SK-N-SH (cell line): ENCODE measurements around the gene SLC25A10. TPM values are rescaled to one million over a fixed set of nuclear protein-coding genes. Genes with fewer than 3 reads are reported as not detected.

Experiments
- CTCF ChIA-PET: fragments of 300-600, 350-600 bp; formaldehyde crosslinking; extraction: SDS; loops from one replicate; lab custom pipeline; 2021; lab: Yijun Ruan, JAX
- POLR2A ChIA-PET: fragments of 350-600 bp; sonication (Branson Sonifier 250); formaldehyde crosslinking; extraction: SDS; loops from one replicate; lab custom pipeline; 2020; ENCODE audit warnings: antibody characterized with exemption, inconsistent platforms; lab: Yijun Ruan, JAX
- DNase-seq: peaks from one replicate; pipeline ENCODE4 v3.0.0; 2012
- H2AFZ ChIP-seq: fragments of 200-600 bp; sonication (generic); 2 replicates; pipeline ENCODE4 v1.8.1; 2016; ENCODE audit warnings: antibody characterized with exemption, mild to moderate bottlenecking, low read depth
- H3F3A ChIP-seq: fragments of 200-600 bp; sonication (generic); replicated peaks from 2 replicates; pipeline ENCODE3; 2016; ENCODE audit warnings: antibody characterized with exemption, mild to moderate bottlenecking; ENCODE audit not compliant: insufficient read depth
- H3K27ac ChIP-seq, 2 experiments: fragments of 200-500 bp in 1 of 2; fragments of 200-600 bp in 1 of 2; sonication (Bioruptor generic) in 1 of 2; sonication (generic), shearing (Covaris generic) in 1 of 2; 2 replicates each; pipeline versions ENCODE4 v1.5.1 to v1.6.1; 2014 to 2016; ENCODE audit warnings: low read depth in 2 of 2, inconsistent platforms in 1 of 2, low read length in 1 of 2, mild to moderate bottlenecking in 1 of 2, mixed read lengths in 1 of 2
- H3K27me3 ChIP-seq: fragments of 200-600 bp; sonication (generic), shearing (Covaris generic); 2 replicates; pipeline ENCODE4 v1.6.1; 2016; ENCODE audit warnings: mixed run types; ENCODE audit not compliant: insufficient read depth
- H3K36me3 ChIP-seq, 2 experiments: fragments of 200-500 bp in 1 of 2; fragments of 200-600 bp in 1 of 2; sonication (Bioruptor generic) in 1 of 2; sonication (generic) in 1 of 2; replicated peaks in 1 of 2; 2 replicates each; pipeline versions ENCODE3 to v1.5.1; 2014 to 2016; ENCODE audit warnings: low read length in 1 of 2, mild to moderate bottlenecking in 1 of 2; ENCODE audit not compliant: insufficient read depth in 2 of 2, control insufficient read depth in 1 of 2
- H3K4me1 ChIP-seq, 2 experiments: fragments of 200-500 bp in 1 of 2; fragments of 200-600 bp in 1 of 2; sonication (Bioruptor generic) in 1 of 2; sonication (generic), shearing (Covaris generic) in 1 of 2; 2 replicates each; pipeline versions ENCODE4 v1.5.1 to v1.6.1; 2014 to 2016; ENCODE audit warnings: low read depth in 1 of 2, low read length in 1 of 2, mixed run types in 1 of 2; ENCODE audit not compliant: insufficient read depth in 2 of 2, control insufficient read depth in 1 of 2
- H3K4me2 ChIP-seq: fragments of 200-600 bp; sonication (generic), shearing (Covaris generic); 2 replicates; pipeline ENCODE4 v1.6.1; 2017; ENCODE audit warnings: mixed run types
- H3K4me3 ChIP-seq, 2 experiments: fragments of 200-500 bp in 1 of 2; fragments of 200-600 bp in 1 of 2; sonication (Bioruptor generic) in 1 of 2; sonication (generic), shearing (Covaris generic) in 1 of 2; 2 replicates each; pipeline versions ENCODE4 v1.5.1 to v1.8.1; 2014 to 2016; ENCODE audit warnings: low read depth in 2 of 2, inconsistent platforms in 1 of 2, low read length in 1 of 2, mild to moderate bottlenecking in 1 of 2, mixed read lengths in 1 of 2, moderate library complexity in 1 of 2
- H3K79me2 ChIP-seq: fragments of 200-600 bp; sonication (generic); 2 replicates; pipeline ENCODE4 v1.8.1; 2017; ENCODE audit warnings: mild to moderate bottlenecking; ENCODE audit not compliant: insufficient read depth
- H3K9ac ChIP-seq: fragments of 200-600 bp; sonication (generic); 2 replicates; pipeline ENCODE4 v1.6.1; 2017; ENCODE audit warnings: mixed run types
- H3K9me2 ChIP-seq: fragments of 200-600 bp; sonication (generic); 2 replicates; pipeline ENCODE4 v1.6.1; 2017; ENCODE audit warnings: mixed run types
- H3K9me3 ChIP-seq: fragments of 200-600 bp; sonication (generic); 2 replicates; pipeline ENCODE4 v1.6.1; 2017; ENCODE audit warnings: mixed run types, mild to moderate bottlenecking, moderate library complexity
- H4K20me1 ChIP-seq: fragments of 200-600 bp; sonication (generic); 2 replicates; pipeline ENCODE4 v1.6.1; 2017; ENCODE audit warnings: mild to moderate bottlenecking, mixed run types; ENCODE audit not compliant: insufficient read depth
- ELF1 ChIP-seq: IDR thresholded peaks from 2 replicates; pipeline ENCODE4 v1.4.0; 2012
- FOXJ3 ChIP-seq: sonication (generic); formaldehyde crosslinking; IDR thresholded peaks from 2 replicates; pipeline ENCODE4 v1.5.1; 2020; ENCODE audit warnings: mild to moderate bottlenecking, missing genetic modification reagents
- GATA2 ChIP-seq: sonication (generic); formaldehyde crosslinking; IDR thresholded peaks from 2 replicates; pipeline ENCODE4 v1.5.0; 2020; ENCODE audit warnings: mild to moderate bottlenecking, missing genetic modification reagents
- MEF2A ChIP-seq: IDR thresholded peaks from 2 replicates; pipeline ENCODE4 v1.4.0; 2012; ENCODE audit warnings: low read depth, borderline replicate concordance
- NRF1 ChIP-seq: IDR thresholded peaks from 2 replicates; pipeline ENCODE4 v1.6.1; 2012; ENCODE audit warnings: low read depth, mild to moderate bottlenecking, low read length
- WGBS: methylation state at CpG from one replicate; pipeline ENCODE4 v1.1.6; 2017; ENCODE audit warnings: low lambda C conversion rate; 5-methylcytosine and 5-hydroxymethylcytosine counted together
- polyA plus RNA-seq, 3 experiments: library from polyadenylated mRNA; depleted of rRNA; stranded (reverse); fragments of >200 nt; gene quantifications; 2 replicates each; pipeline ENCODE4 v1.2.3, GENCODE V29; 2012
- TF ChIP-seq, protein P1 (sequence below): IDR thresholded peaks from 2 replicates; pipeline ENCODE4 v1.6.1; 2012; ENCODE audit warnings: mild to moderate bottlenecking, low read depth, low read length, moderate library complexity

Gene SLC25A10
- polyA plus RNA-seq, 1 of the 3 experiments (the other 2 are of a cell fraction), result 34.7 TPM

DNA sequence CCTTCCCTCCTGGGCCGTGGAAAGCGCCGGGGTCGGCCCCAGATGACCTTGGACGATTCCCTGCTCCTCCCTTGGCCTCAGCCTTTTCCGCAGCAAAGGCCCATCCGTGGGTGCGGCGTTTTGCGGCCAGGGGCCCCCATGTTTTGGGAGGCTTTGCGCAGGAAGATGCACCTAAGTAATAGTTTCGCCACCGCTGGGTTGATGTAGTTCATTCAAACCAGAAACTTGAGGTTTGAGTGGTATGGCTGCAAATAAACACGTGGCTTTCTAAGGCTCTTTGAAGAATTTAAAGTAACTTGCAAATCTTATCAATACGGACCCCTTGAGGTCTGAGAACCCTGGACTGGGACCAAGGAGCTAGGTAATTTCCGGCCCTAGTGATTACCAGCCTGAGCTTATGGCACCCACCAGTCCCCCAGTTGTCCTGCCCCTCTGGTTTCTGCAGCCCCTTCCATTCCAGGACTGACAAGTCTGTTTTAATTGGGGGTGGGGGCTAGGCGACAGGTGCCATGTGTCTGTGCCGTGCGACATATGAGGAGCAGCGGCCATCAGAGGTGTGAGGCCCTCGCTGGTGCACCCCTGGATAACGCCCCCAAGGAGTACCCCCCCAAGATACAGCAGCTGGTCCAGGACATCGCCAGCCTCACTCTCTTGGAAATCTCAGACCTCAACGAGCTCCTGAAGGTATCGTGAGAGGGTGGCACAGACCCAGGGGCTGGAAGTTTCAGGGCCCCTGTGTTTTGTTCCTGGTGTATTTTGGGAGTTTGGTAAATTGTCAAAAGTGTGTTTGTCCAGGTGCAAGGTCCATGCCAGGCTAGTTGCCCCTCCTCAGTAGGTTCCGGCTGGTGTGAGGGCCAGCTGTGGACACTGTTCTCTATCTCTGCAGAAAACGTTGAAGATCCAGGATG, 8.1 kb upstream of the SLC25A10 start:
- Histone ChIP-seq H3K4me3 (peak overlapping the region; percentile 86 to 95), H3K27ac (peak overlapping the region; percentile 72 to 84), H3F3A (peaks cover 52% of the 10 kb centered on the region), H3K9ac (peak overlapping the region; percentile 98), H3K27me3 (no peaks in the 10 kb centered on the region), H3K9me2 (no peaks in the 10 kb centered on the region), H3K9me3 (no peaks in the 10 kb centered on the region), H3K36me3 (peaks cover 53 to 56% of the 10 kb centered on the region in 2 experiments), H4K20me1 (peaks cover 23% of the 10 kb centered on the region), H2AFZ (0 out of 2 replicates have a peak overlapping the region, but pooled peaks have one; percentile 29), H3K79me2 (peaks cover 70% of the 10 kb centered on the region), H3K4me1 (peaks cover 14 to 29% of the 10 kb centered on the region in 2 experiments; a peak in 3 of 4 replicates), H3K4me2 (peak overlapping the region; percentile 97)
- 24% methylated on average over 18 of the region's 27 CpGs for WGBS
- DNase-seq, result no peak
- ChIA-PET CTCF (interaction anchor here (0.7 to 2.6 kb wide), 9 partner anchors 11 to 165 kb away, joined by 3 to 17 read pairs (median 4); partner anchors contain the start of genes ARL16, CCDC137, HGS and OXLD1), POLR2A (interaction anchor here (0.6 to 4.1 kb wide), 16 partner anchors 7 to 188 kb away, joined by 3 to 33 read pairs (median 4); partner anchors contain the start of genes ARL16, CCDC137, HGS and OXLD1)
- TF ChIP-seq GATA2 (CRISPR knock-in tag), result no peak
- TF ChIP-seq FOXJ3 (CRISPR knock-in tag), result 0 out of 2 replicates have a peak, but pooled peaks have one; percentile 29

DNA sequence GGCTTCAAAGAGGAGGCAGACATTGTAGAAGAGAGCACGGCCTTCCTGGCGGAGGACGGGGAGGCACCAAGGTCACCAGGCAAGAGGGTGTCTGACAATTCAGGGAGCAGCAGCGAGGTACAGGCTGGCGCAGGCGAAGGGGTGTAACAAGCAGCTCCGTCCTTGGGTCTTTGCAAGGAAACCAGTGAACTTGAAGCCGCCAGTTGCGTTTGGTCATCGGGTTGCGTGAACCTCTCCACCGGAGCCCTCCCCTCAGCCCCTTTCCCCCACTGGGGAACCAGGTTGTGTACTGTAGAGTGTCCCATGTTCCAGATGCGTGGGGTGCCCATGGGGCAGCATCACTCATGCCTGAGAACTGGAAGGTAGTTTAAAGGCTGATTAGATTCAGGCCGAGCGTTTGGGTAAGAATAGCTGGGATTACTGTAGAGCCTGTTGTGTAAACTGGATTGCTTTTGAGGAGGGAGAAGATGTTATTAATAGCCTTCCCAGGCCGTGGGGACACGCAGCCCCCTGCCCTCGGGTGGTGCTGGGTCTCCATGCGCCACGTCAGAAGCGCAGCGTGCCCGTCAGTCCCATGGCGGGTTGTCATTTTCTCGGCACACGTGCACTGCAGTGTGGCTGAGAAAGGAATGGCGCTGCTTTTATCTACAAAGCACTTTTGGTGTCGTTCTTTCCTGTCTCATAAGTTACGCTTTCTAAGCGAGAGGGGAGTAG, 6.4 kb upstream of the SLC25A10 start:
- Histone ChIP-seq H3K4me3 (no peak overlapping the region), H3K9ac (no peak overlapping the region), H3K9me2 (no peaks in the 10 kb centered on the region), H3K79me2 (peaks cover 56% of the 10 kb centered on the region), H2AFZ (no peak overlapping the region), H3K9me3 (no peaks in the 10 kb centered on the region), H3K4me2 (no peak overlapping the region), H3F3A (peaks cover 65% of the 10 kb centered on the region), H4K20me1 (peaks cover 17% of the 10 kb centered on the region), H3K4me1 (peaks cover 15 to 31% of the 10 kb centered on the region in 2 experiments; a peak in 3 of 4 replicates), H3K27ac (no peak overlapping the region), H3K27me3 (no peaks in the 10 kb centered on the region)
- no peak for DNase-seq
- CTCF ChIA-PET, result interaction anchor here (0.9 to 1.4 kb wide), 3 partner anchors 22 to 325 kb away, joined by 3 to 5 read pairs (median 4); partner anchors contain the start of genes ARL16 and HGS
- WGBS, result 95% methylated on average over 30 of the region's 30 CpGs
- TF ChIP-seq ELF1, result no peak
- TF ChIP-seq, protein P1, sequence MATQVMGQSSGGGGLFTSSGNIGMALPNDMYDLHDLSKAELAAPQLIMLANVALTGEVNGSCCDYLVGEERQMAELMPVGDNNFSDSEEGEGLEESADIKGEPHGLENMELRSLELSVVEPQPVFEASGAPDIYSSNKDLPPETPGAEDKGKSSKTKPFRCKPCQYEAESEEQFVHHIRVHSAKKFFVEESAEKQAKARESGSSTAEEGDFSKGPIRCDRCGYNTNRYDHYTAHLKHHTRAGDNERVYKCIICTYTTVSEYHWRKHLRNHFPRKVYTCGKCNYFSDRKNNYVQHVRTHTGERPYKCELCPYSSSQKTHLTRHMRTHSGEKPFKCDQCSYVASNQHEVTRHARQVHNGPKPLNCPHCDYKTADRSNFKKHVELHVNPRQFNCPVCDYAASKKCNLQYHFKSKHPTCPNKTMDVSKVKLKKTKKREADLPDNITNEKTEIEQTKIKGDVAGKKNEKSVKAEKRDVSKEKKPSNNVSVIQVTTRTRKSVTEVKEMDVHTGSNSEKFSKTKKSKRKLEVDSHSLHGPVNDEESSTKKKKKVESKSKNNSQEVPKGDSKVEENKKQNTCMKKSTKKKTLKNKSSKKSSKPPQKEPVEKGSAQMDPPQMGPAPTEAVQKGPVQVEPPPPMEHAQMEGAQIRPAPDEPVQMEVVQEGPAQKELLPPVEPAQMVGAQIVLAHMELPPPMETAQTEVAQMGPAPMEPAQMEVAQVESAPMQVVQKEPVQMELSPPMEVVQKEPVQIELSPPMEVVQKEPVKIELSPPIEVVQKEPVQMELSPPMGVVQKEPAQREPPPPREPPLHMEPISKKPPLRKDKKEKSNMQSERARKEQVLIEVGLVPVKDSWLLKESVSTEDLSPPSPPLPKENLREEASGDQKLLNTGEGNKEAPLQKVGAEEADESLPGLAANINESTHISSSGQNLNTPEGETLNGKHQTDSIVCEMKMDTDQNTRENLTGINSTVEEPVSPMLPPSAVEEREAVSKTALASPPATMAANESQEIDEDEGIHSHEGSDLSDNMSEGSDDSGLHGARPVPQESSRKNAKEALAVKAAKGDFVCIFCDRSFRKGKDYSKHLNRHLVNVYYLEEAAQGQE, result no peak
- TF ChIP-seq MEF2A, result no peak
- TF ChIP-seq NRF1, result no peak
- TF ChIP-seq, all 33 proteins: peak for 0
- POLR2A ChIA-PET, result no interaction called here
- H3K36me3 ChIP-seq, result peaks cover 46 to 48% of the 10 kb centered on the region in 2 experiments
